Sigmoid colon (tissue), 7 donors: ENCODE measurements around the gene UTP14C. TPM values are rescaled to one million over a fixed set of nuclear protein-coding genes. Genes with fewer than 3 reads are reported as not detected.
"Not testable (repeated sequence)": the region's sequence is repeated elsewhere in the genome, so short reads cannot be mapped to it uniquely, and the experiment has no call there.

ENCODE experiments used
- DNase-seq: peaks from one replicate; pipeline ENCODE4 v3.0.0-alpha.2; 2019
- H3K27ac ChIP-seq, 4 donors: fragments of 200-600 bp; sonication (generic); one replicate each; pipeline ENCODE4 v1.5.1; 2016 to 2019; ENCODE audit warnings: mild to moderate bottlenecking in 1 of 4
- H3K27me3 ChIP-seq, 3 donors: fragments of 200-600 bp; sonication (generic); one replicate each; pipeline ENCODE4 v1.5.1; 2019; ENCODE audit warnings: mild to moderate bottlenecking in 1 of 3
- H3K36me3 ChIP-seq, 4 donors: fragments of 200-600 bp; sonication (generic); one replicate each; pipeline ENCODE4 v1.5.1; 2016 to 2019
- H3K4me1 ChIP-seq, 4 donors: fragments of 200-600 bp; sonication (generic); one replicate each; pipeline ENCODE4 v1.5.1; 2017 to 2019
- H3K4me3 ChIP-seq, 4 donors: fragments of 200-600 bp; sonication (generic); one replicate each; pipeline ENCODE4 v1.5.1; 2017 to 2019; ENCODE audit warnings: mild to moderate bottlenecking in 2 of 4, moderate library complexity in 1 of 4
- H3K9me3 ChIP-seq, 4 donors: fragments of 200-600 bp in 3 of 4; sonication (generic) in 3 of 4; one replicate each; pipeline versions ENCODE4 v1.5.1 to v1.6.1; 2013 to 2019
- EP300 ChIP-seq, 4 donors: sonication (generic); formaldehyde crosslinking; IDR thresholded peaks; one replicate each; pipeline ENCODE4 v1.6.1; 2017; ENCODE audit warnings: antibody characterized with exemption in 4 of 4
- POLR2A ChIP-seq, 2 donors: fragments of 450-650 bp; IDR thresholded peaks; one replicate each; pipeline ENCODE4 v1.6.1; 2016; ENCODE audit warnings: antibody characterized with exemption in 2 of 2, mild to moderate bottlenecking in 2 of 2, moderate library complexity in 2 of 2
- POLR2AphosphoS5 ChIP-seq, 4 donors: sonication (generic); formaldehyde crosslinking; IDR thresholded peaks; one replicate each; pipeline ENCODE4 v1.6.1; 2017; ENCODE audit warnings: antibody characterized with exemption in 4 of 4
- WGBS, 2 donors: extraction: QIAGEN DNeasy Blood & Tissue Kit; methylation state at CpG; one replicate each; pipeline ENCODE4 v1.1.7; 2013; 5-methylcytosine and 5-hydroxymethylcytosine counted together
- intact Hi-C: fragments of 100-400 bp; cut with DNase I; formaldehyde crosslinking; loops from one replicate; pipeline ENCODE4 v1.15.1; 2023
- polyA plus RNA-seq, 3 donors: library from polyadenylated mRNA; stranded (reverse); fragments of 200-250 nt; gene quantifications; one replicate each; pipeline ENCODE4 v1.2.3, GENCODE V29; 2013
- total RNA-seq, 4 donors: library from RNA; depleted of rRNA; stranded (reverse); fragments of >200 nt; gene quantifications; one replicate each; pipeline ENCODE4 v1.1.0, GENCODE V29; 2016
- TF ChIP-seq, protein P1 (sequence below), 4 experiments: fragments of 450-650 bp in 3 of 4; fragments of 200-600 bp in 1 of 4; IDR thresholded peaks; one replicate each; pipeline ENCODE4 v1.5.1; 2016 to 2019; ENCODE audit warnings: antibody characterized with exemption in 4 of 4, mild to moderate bottlenecking in 3 of 4, moderate library complexity in 2 of 4
- donor health status: healthy with polysubstance abuse.
- donor health status: Bipolar disorder and iron deficiency.
- donor health status: healthy.

UTP14C gene
- total and polyA plus RNA-seq, 7 donors, result 1.8 to 18.2 (median 15.0) TPM

DNA sequence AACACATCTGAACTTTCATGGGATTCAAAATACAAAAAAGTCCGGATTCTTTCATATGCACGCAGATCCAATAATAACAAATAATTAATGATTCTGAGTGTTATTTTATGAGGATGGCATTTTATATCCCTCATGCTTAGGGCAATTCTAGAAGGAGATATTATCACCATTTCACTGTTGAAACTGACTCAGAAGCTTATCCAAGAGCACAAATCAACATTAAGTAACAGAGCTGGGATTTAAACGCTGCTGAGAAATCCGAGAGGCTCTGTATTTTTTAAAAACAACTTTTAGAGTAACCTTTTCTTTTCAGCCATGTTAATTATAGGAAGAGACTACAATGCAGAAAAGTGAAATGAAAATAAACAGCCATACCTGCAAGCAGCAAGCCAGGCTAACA lies 43.6 kb upstream of the UTP14C start:
- H3K4me3 ChIP-seq, result no peak overlapping the region
- intact Hi-C loops, result no loop called here
- no peaks in the 10 kb centered on the region for H3K36me3 ChIP-seq
- no peaks in the 10 kb centered on the region for H3K27me3 ChIP-seq
- DNase-seq, result no peak
- no peaks in the 10 kb centered on the region for H3K9me3 ChIP-seq
- TF ChIP-seq, protein P1, sequence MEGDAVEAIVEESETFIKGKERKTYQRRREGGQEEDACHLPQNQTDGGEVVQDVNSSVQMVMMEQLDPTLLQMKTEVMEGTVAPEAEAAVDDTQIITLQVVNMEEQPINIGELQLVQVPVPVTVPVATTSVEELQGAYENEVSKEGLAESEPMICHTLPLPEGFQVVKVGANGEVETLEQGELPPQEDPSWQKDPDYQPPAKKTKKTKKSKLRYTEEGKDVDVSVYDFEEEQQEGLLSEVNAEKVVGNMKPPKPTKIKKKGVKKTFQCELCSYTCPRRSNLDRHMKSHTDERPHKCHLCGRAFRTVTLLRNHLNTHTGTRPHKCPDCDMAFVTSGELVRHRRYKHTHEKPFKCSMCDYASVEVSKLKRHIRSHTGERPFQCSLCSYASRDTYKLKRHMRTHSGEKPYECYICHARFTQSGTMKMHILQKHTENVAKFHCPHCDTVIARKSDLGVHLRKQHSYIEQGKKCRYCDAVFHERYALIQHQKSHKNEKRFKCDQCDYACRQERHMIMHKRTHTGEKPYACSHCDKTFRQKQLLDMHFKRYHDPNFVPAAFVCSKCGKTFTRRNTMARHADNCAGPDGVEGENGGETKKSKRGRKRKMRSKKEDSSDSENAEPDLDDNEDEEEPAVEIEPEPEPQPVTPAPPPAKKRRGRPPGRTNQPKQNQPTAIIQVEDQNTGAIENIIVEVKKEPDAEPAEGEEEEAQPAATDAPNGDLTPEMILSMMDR (IDR thresholded peaks at IDR 0.05), result no peak
- TF ChIP-seq POLR2A (IDR thresholded peaks at IDR 0.05) (no peak), POLR2AphosphoS5 (IDR thresholded peaks at IDR 0.05) (no peak), EP300 (IDR thresholded peaks at IDR 0.05) (no peak)
- H3K4me1 ChIP-seq, result no peaks in the 10 kb centered on the region
- 69 to 80% methylated on average over 4 of the region's 4 CpGs for WGBS, 2 donors
- no peak overlapping the region for H3K27ac ChIP-seq

DNA sequence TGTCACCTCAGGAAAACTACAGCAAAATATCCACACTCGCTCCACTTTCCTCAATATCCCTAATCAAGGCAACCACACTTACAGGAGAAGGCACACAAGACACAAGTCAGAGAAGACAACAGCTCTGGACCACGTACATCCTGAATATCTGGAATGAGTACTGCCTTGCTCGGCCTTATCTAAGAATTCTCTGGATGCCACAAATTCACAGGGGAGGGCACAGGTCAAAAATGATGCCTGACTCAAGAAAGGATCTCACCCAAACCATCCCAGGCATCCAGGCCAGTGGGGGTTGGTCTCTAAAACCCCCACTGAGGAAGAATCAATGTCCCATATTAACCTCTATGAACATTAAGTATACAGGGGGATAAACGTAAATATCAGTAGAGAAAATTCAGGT lies 43.1 kb upstream of the UTP14C start:
- 92 to 95% methylated on average over 4 of the region's 4 CpGs for WGBS, 2 donors
- H3K4me3 ChIP-seq, result no peak overlapping the region
- H3K27ac ChIP-seq, result no peak overlapping the region
- no peak for DNase-seq
- no peak for TF ChIP-seq EP300 (IDR thresholded peaks at IDR 0.05)
- no peak for TF ChIP-seq POLR2A (IDR thresholded peaks at IDR 0.05)
- no peak for TF ChIP-seq POLR2AphosphoS5 (IDR thresholded peaks at IDR 0.05)
- TF ChIP-seq, protein P1 (IDR thresholded peaks at IDR 0.05), result no peak
- H3K9me3 ChIP-seq, result no peaks in the 10 kb centered on the region
- H3K36me3 ChIP-seq, result no peaks in the 10 kb centered on the region
- intact Hi-C loops, result no loop called here
- no peaks in the 10 kb centered on the region for H3K4me1 ChIP-seq
- no peaks in the 10 kb centered on the region for H3K27me3 ChIP-seq

DNA sequence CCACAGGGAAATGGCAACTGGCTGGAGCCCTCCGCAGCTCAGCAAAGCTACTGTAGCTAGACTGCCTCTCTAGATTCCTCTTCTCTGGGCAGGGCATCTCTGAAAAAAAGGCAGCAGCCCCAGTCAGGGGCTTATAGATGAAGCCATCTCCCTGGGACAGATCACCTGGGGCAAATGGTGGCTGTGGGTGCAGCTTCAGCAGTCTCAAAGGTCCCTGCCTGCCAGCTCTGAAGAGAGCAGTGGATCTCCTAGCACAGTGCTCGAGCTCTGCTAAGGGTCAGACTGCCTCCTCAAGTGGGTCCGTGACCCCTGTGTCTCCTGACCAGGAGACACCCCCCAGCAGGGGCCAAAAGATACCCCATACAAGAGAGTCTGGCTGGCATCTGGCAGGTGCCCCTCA lies 41.2 kb upstream of the UTP14C start:
- H3K4me3 ChIP-seq, H3K4me1 ChIP-seq, DNase-seq, intact Hi-C loops, H3K36me3 ChIP-seq, H3K9me3 ChIP-seq, H3K27ac ChIP-seq, H3K27me3 ChIP-seq: not testable (repeated sequence)
- WGBS, 2 donors, result 91 to 94% methylated on average over 3 of the region's 3 CpGs

DNA sequence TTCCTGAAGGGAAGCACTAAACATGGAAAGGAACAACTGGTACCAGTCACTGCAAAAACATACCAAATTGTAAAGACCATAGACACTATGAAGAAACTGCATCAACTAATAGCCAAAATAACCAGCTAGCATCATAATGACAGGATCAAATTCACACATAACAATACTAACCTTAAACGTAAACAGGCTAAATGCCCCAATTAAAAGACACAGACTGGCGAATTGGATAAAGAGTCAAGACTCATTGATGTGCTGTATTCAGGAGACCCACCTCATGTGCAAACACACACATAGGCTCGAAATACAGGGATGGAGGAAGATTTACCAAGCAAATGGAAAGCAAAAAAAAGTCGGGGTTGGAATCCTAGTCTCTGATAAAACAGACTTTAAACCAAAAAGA lies 39.6 kb upstream of the UTP14C start:
- 88 to 93% methylated on average over 4 of the region's 4 CpGs for WGBS, 2 donors
- intact Hi-C loops, result not testable (repeated sequence)

DNA sequence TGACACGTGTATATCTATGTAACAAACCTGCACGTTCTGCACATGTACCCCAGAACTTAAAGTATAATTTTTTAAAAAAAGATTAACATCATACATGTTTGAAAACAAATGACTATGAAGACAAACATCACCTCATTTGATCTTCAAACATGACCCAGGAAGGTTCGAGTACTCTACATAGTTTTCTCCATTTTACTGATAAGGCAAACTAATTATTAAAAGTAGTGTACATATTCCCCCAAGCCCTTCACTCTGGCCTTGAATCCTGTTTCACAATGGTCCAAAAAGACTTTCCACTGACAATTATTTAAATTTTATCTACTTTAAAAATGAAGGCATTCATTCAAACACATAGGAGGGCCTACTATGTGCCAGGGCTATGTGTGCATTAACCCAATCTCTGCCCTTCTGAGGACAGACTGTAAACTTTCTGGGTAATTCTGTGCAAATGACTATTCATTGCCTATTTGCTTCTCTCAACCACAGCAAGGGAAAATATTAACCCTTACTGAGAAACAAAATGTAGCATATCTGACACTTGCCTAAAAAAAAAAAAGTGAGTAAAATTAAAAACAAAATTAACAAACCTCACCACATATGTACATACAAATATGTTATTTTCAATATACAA lies 35.4 kb upstream of the UTP14C start:
- H3K27ac ChIP-seq, result no peak overlapping the region
- H3K4me3 ChIP-seq, result no peak overlapping the region
- no peaks in the 10 kb centered on the region for H3K9me3 ChIP-seq
- 86 to 88% methylated on average over 3 of the region's 3 CpGs for whole genome bisulfite sequencing, 2 donors
- H3K4me1 ChIP-seq, result no peaks in the 10 kb centered on the region
- TF ChIP-seq, protein P1 (IDR thresholded peaks at IDR 0.05), result no peak
- no peak for TF ChIP-seq POLR2A (IDR thresholded peaks at IDR 0.05)
- no peak for TF ChIP-seq POLR2AphosphoS5 (IDR thresholded peaks at IDR 0.05)
- no peak for TF ChIP-seq EP300 (IDR thresholded peaks at IDR 0.05)
- DNase-seq, result no peak
- intact Hi-C loops, result no loop called here
- no peaks in the 10 kb centered on the region for H3K36me3 ChIP-seq
- H3K27me3 ChIP-seq, result no peaks in the 10 kb centered on the region

More for the DNA sequence above, 39.6 kb upstream of the UTP14C start:
- not testable (repeated sequence) for H3K4me1 ChIP-seq, H3K36me3 ChIP-seq, H3K27me3 ChIP-seq, H3K27ac ChIP-seq, DNase-seq, H3K4me3 ChIP-seq, H3K9me3 ChIP-seq

DNA sequence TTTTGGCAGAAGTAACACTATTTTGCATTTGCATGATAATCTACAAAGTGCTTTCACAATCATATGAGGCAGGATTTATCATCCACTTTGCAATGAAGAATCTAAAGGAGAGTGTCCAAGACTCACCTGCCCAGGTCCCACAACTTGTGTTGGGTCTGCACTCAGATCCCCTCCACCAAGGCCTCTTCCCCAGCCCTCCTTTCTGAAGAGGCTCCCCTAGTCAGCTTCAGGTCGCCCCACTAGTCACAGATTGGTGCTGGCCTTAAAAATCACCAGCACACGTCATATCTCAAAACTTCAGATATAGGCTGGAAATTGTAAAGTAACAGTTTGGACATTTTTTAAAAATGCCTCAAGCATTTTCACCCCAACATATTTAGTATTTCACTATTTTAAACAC lies 30.8 kb upstream of the UTP14C start:
- no peak overlapping the region for H3K27ac ChIP-seq
- H3K4me3 ChIP-seq, result no peak overlapping the region
- WGBS, 2 donors, result 92 to 94% methylated on average over 2 of the region's 2 CpGs
- H3K27me3 ChIP-seq, result no peaks in the 10 kb centered on the region
- H3K4me1 ChIP-seq, result peaks cover 0 to 26% (median 20%) of the 10 kb centered on the region in 4 donors
- DNase-seq, result no peak
- TF ChIP-seq POLR2AphosphoS5 (IDR thresholded peaks at IDR 0.05), result no peak
- no peak for TF ChIP-seq EP300 (IDR thresholded peaks at IDR 0.05)
- no peak for TF ChIP-seq POLR2A (IDR thresholded peaks at IDR 0.05)
- TF ChIP-seq, protein P1 (IDR thresholded peaks at IDR 0.05), result no peak
- no peaks in the 10 kb centered on the region for H3K9me3 ChIP-seq
- intact Hi-C loops, result no loop called here
- no peaks in the 10 kb centered on the region for H3K36me3 ChIP-seq
